Kidney epithelial cell (primary cell): ENCODE data around the gene THADA. TPM values are rescaled to one million over a fixed set of nuclear protein-coding genes. Genes with fewer than 3 reads are reported as not detected.

Experiments used
- DNase-seq: peaks from one replicate; pipeline ENCODE4 v3.0.0-alpha.2; 2010; ENCODE audit warnings: low read depth
- H3K27me3 ChIP-seq: 2 replicates; pipeline ENCODE4 v1.6.0; 2011; ENCODE audit warnings: low read length; ENCODE audit not compliant: control insufficient read depth, insufficient read depth
- H3K36me3 ChIP-seq: 2 replicates; pipeline ENCODE4 v1.5.1; 2011; ENCODE audit warnings: low read length; ENCODE audit not compliant: control insufficient read depth, insufficient read depth
- H3K4me3 ChIP-seq: 2 replicates; pipeline ENCODE4 v1.5.1; 2011; ENCODE audit warnings: low read depth, mild to moderate bottlenecking, control low read depth, low read length
- CTCF ChIP-seq: IDR thresholded peaks from 2 replicates; pipeline ENCODE4 v1.5.1; 2011; ENCODE audit warnings: mild to moderate bottlenecking, moderate library complexity, low read length, control low read depth, inconsistent platforms; ENCODE audit not compliant: insufficient read depth, poor library complexity, severe bottlenecking
- total RNA-seq: library from RNA; depleted of rRNA; stranded (reverse); fragments of >200 nt; gene quantifications from 2 replicates; pipeline ENCODE4 v1.2.3, GENCODE V29; 2015

The THADA gene
- total RNA-seq, 1 donor from 2014 or later: 21.5 TPM

DNA sequence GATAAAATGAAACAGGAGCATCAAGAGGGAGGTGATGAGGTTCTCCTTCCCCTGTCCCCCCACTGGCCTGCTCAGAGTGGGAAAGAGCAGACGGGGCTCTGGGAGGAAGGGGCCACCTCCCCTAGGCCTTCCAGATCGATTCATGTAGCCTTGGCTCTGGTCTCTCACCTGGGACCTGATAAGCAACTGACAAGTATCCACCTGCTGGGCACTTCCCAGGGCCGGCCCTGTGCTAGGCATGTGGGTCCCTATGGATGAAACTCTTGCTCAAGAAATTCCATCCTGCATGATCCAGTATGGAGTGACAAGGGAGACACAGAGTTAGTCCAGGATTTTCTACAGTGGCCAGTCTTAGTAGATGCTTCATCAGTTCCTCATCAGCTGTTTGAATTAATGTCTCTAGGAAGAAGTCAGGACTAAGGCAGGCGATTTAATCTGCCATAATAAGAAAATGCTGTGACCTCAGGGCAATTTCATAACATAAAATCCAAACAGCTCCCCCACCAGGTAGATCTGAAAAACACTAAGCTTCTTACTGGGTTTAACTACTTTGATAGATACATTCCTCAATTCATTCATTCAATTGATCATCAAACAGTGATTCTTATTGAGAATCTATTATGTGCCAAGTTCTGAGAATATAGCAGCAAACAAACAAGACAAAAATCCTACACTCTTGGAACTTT, 324.8 kb downstream of the THADA start:
- DNase-seq: no peak
- Histone ChIP-seq H3K27me3 (no peaks in the 10 kb centered on the region), H3K36me3 (no peaks in the 10 kb centered on the region), H3K4me3 (no peak overlapping the region)
- TF ChIP-seq CTCF: no peak

DNA sequence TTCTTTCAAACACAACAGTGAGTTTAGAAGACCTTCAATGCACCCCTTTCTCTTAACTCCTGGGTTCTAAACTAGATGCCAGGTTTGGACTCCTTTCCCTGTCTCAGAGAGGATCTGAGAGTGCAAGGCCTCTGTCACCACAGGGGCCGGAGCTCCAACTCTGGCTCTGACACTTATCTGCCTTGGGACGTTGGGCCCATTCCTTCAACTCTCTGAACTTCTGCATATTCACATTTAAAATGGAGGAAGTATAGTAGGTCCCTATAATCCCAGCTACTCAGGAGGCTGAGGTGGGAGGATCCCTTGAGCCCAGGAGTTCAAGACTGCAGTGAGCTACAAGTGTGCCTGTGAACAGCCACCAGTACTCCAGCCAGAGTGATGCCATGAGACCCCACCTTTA, 325.4 kb downstream of the THADA start:
- DNase-seq: no peak
- Histone ChIP-seq H3K4me3 (no peak overlapping the region), H3K27me3 (no peaks in the 10 kb centered on the region), H3K36me3 (no peaks in the 10 kb centered on the region)
- TF ChIP-seq CTCF: no peak

- Histone ChIP-seq H3K4me3 (no peak overlapping the region), H3K36me3 (no peaks in the 10 kb centered on the region), H3K27me3 (no peaks in the 10 kb centered on the region)
- no peak for TF ChIP-seq CTCF
- no peak for DNase-seq
Measured at GRCh38 chr2:43269706-43270105, 326.1 kb downstream of the THADA start.

GRCh38 chr2:43269074-43269572, 326.7 kb downstream of the THADA start:
- no peak for TF ChIP-seq CTCF
- H3K27me3 ChIP-seq: no peaks in the 10 kb centered on the region
- peak; percentile 81 for DNase-seq
- H3K36me3 ChIP-seq: no peaks in the 10 kb centered on the region
- H3K4me3 ChIP-seq: no peak overlapping the region

DNA sequence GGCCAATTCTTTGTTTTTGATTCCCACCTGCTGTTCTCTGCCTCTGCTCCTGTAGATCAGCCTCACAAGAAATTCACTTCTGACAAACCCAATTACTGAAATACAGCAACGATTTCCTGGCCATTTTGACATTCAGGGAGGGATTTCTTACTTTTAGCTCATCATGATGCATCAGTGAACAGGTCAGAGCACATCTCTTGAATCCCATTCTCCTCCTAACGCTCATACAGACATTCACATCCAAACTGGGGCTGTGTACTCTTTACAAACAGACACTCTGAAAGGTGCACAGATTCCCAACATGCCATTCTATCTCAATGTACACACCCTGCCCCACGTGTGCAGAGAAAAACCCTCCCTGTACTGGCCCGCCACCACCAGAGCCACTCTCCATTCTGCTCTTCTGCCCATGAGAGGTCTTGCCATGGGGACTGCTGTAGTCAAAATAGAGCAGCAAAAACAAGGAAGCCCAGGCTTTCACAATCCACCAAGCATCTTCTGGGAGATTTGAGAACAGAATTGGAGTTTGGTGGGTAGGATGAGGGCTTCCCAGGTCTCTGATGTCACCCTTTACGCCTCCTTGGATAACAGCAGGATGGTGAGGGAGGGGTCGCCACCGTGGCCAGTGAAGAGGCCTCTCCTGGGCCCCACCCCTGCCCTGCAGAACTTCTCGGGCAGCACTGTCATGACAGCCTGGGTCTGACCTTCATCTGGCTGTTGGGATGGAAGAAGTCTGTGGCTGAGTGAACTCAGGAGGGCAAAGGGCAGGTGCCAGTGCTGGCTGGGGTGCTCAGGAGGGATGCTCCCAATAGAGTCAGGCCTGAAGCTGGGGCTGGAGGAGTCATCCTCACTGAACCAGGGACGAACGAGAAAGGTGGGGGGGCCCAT, 327.5 kb downstream of the THADA start:
- no peak for TF ChIP-seq CTCF
- Histone ChIP-seq H3K4me3 (no peak overlapping the region), H3K36me3 (no peaks in the 10 kb centered on the region), H3K27me3 (no peaks in the 10 kb centered on the region)
- DNase-seq: no peak

GRCh38 chr2:43267381-43267780, 328.5 kb downstream of the THADA start:
- Histone ChIP-seq H3K4me3 (no peak overlapping the region), H3K27me3 (no peaks in the 10 kb centered on the region), H3K36me3 (no peaks in the 10 kb centered on the region)
- no peak for DNase-seq
- no peak for TF ChIP-seq CTCF
